Natural killer cell treated with Interleukin-12 subunit alpha and Interleukin-12 subunit beta and Interleukin-15 and Interleukin-18, amount 100 ng/mL, for 72 hours (primary cell): ENCODE data around the gene FALEC. TPM values are rescaled to one million over a fixed set of nuclear protein-coding genes. Genes with fewer than 3 reads are reported as not detected.
"Not testable (repeated sequence)": the region's sequence is repeated elsewhere in the genome, so short reads cannot be mapped to it uniquely, and the experiment has no call there.

Experiments
- ATAC-seq, 2 donors: fragments of 150-1000 bp; cut with Tn5 transposase in 1 of 2; sonication (Bioruptor Pico), chemical (Tn5 transposase) in 1 of 2; 2 replicates each; pipeline ENCODE4 v1.10.0; 2021
- DNase-seq: peaks from one replicate; pipeline ENCODE4 v3.0.0; 2022; ENCODE audit warnings: low spot score
- H3K27ac Mint-ChIP-seq, 2 donors: 1 replicate in 1 of 2; 2 replicates in 1 of 2; pipeline ENCODE4 v1.8.0; 2022; ENCODE audit warnings: mixed read lengths in 2 of 2, mild to moderate bottlenecking in 1 of 2, moderate library complexity in 1 of 2
- H3K27me3 Mint-ChIP-seq, 2 donors: 1 replicate in 1 of 2; 2 replicates in 1 of 2; pipeline ENCODE4 v1.8.0; 2022; ENCODE audit warnings: mixed read lengths in 2 of 2
- H3K36me3 Mint-ChIP-seq: one replicate; pipeline ENCODE4 v1.8.0; 2022; ENCODE audit warnings: mixed read lengths
- H3K4me1 Mint-ChIP-seq, 2 donors: 1 replicate in 1 of 2; 2 replicates in 1 of 2; pipeline ENCODE4 v1.8.0; 2022; ENCODE audit warnings: low read depth in 2 of 2, mixed read lengths in 2 of 2, mild to moderate bottlenecking in 1 of 2
- H3K4me3 Mint-ChIP-seq: one replicate; pipeline ENCODE4 v1.8.0; 2022; ENCODE audit warnings: mixed read lengths
- H3K9me3 Mint-ChIP-seq: 2 replicates; pipeline ENCODE4 v1.8.0; 2022; ENCODE audit warnings: mixed read lengths
- total RNA-seq, 2 donors: library from RNA; stranded (reverse); gene quantifications; one replicate each; pipeline ENCODE4 v1.2.3, GENCODE V29; 2022

Gene FALEC
- total RNA-seq, 2 donors from 2014 or later, result not detected

DNA sequence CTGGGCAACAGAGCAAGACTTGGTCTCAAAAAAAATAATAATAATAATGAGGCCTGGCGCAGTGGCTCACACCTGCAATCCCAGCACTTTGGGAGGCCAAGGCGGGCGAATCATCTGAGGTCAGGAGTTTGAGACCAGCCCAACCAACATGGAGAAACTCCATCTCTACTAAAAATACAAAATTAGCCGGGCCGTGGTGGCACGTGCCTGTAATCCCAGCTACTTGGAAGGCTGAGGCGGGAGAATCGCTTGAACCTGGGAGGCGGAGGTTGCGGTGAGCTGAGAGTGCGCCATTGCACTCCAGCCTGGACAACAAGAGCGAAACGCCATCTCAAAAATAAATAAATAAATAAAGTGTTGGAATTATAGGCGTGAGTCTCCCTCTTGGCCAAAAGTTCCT lies 66.4 kb downstream of the FALEC start:
- peak overlapping the region in 1 of 2 donors; percentile 84 for H3K27ac Mint-ChIP-seq
- not testable (repeated sequence) for H3K9me3 Mint-ChIP-seq, H3K27me3 Mint-ChIP-seq, ATAC-seq, DNase-seq, H3K4me3 Mint-ChIP-seq
- H3K36me3 Mint-ChIP-seq, result peaks cover 18% of the 10 kb centered on the region
- H3K4me1 Mint-ChIP-seq, result peaks cover 20 to 28% of the 10 kb centered on the region in 2 donors

DNA sequence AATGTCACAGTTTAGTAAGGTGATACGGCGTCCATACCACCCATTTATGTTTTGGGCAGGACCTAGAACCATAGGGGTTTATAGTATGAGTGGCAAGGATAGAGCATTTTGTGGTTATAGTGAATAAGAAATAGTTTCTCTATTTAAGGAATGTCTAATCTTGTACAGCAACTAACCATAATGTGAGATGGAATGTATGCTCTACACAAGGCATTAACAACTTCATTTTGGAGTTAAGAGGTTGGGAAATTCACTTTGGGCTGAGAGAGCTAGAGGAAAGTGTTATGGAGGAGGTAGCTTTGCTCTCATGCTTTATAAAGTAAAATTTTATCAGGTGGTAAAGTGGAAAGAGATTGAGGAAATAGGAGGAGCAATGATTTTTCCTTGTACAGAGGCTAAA lies 66.8 kb downstream of the FALEC start:
- Mint-ChIP-seq H3K4me1 (peaks cover 16 to 24% of the 10 kb centered on the region in 2 donors), H3K27me3 (no peaks in the 10 kb centered on the region), H3K36me3 (peaks cover 14% of the 10 kb centered on the region), H3K4me3 (no peak overlapping the region), H3K9me3 (no peaks in the 10 kb centered on the region), H3K27ac (peak overlapping the region in 1 of 2 donors; percentile 84)
- no peak for DNase-seq
- no peak for ATAC-seq

Other genes starting within 250 kb of the FALEC start
- gene APH1A, start 246.7 kb upstream of the FALEC start, total RNA-seq, result 100 to 1,000 TPM; 115 to 140 TPM
- gene C1orf54, start 243.0 kb upstream of the FALEC start, total RNA-seq, result under 1 TPM; 0.45 to 0.59 TPM
- gene CIART, start 233.2 kb upstream of the FALEC start, total RNA-seq, result 10 to 100 TPM in 1 of 2 donors, 1 to 10 TPM in 1; 2.4 to 10.2 TPM
- 10 to 100 TPM; 56.5 to 63.0 TPM for gene MRPS21, start 221.9 kb upstream of the FALEC start, total RNA-seq
- 100 to 1,000 TPM; 136 to 154 TPM for gene PRPF3, start 194.2 kb upstream of the FALEC start, total RNA-seq
- gene RPRD2, start 151.6 kb upstream of the FALEC start, total RNA-seq, result 10 to 100 TPM; 23.9 to 24.8 TPM
- gene TARS2, start 28.3 kb upstream of the FALEC start, total RNA-seq, result 10 to 100 TPM; 31.5 to 59.9 TPM
- gene ECM1, start 7.6 kb upstream of the FALEC start, total RNA-seq, result 1 to 10 TPM; 1.2 to 1.9 TPM
- gene ADAMTSL4, start 33.7 kb downstream of the FALEC start, total RNA-seq, result 1 to 10 TPM in 1 of 2 donors, under 1 TPM in 1; 0.48 to 1.0 TPM
- gene MCL1, start 63.9 kb downstream of the FALEC start, total RNA-seq, result 100 to 1,000 TPM; 199 to 333 TPM
- 100 to 1,000 TPM; 214 to 249 TPM for gene ENSA, start 113.9 kb downstream of the FALEC start, total RNA-seq
- 10 to 100 TPM; 14.1 to 18.7 TPM for gene GOLPH3L, start 181.4 kb downstream of the FALEC start, total RNA-seq
- gene HORMAD1, start 205.1 kb downstream of the FALEC start, total RNA-seq, result under 1 TPM; 0.43 to 0.64 TPM